Epithelial cell of esophagus (primary cell): ENCODE measurements around the gene CBFB.
A peak's percentile ranks its signal among the peaks of the same experiment; 100 is the strongest.

Experiments
- DNase-seq: peaks from one replicate; pipeline ENCODE4 v3.0.0; 2010; ENCODE audit warnings: low read depth
- H3K4me3 ChIP-seq: 2 replicates; pipeline ENCODE4 v1.5.1; 2011; ENCODE audit warnings: mild to moderate bottlenecking, low read length, control low read depth
- TF ChIP-seq, protein P1 (sequence below): IDR thresholded peaks from 2 replicates; pipeline ENCODE4 v1.5.1; 2011; ENCODE audit warnings: low read depth, mild to moderate bottlenecking, low read length, control low read depth, inconsistent platforms; ENCODE audit not compliant: insufficient read depth; ENCODE audit errors: missing control alignments

CBFB gene

DNA sequence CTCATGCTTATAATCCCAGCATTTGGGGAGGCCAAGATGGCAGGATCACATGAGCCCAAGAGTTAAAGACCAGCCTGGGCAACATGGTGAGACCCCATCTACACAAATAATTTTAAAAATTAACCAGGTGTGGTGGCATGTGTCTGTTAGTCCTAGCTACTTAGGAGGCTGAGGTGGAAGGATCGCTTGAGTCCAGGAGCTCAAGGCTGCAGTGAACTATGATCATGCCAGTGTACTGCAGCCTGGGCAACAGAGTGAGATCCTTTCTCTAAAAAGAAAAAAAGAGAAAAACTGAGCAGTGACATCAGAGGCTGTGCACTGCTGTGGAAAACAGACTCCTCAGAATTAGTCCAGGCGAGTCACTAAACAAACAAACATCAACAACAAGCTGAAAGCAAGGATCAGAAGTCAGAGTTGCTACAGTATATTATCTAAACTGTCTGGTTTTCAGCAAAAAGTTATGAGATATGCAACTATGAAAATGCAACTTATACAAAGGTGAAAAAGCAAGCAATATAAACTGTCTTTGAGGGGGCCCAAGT is 39.3 kb downstream of the CBFB start:
- H3K4me3 ChIP-seq, result no peak overlapping the region
- TF ChIP-seq, protein P1, sequence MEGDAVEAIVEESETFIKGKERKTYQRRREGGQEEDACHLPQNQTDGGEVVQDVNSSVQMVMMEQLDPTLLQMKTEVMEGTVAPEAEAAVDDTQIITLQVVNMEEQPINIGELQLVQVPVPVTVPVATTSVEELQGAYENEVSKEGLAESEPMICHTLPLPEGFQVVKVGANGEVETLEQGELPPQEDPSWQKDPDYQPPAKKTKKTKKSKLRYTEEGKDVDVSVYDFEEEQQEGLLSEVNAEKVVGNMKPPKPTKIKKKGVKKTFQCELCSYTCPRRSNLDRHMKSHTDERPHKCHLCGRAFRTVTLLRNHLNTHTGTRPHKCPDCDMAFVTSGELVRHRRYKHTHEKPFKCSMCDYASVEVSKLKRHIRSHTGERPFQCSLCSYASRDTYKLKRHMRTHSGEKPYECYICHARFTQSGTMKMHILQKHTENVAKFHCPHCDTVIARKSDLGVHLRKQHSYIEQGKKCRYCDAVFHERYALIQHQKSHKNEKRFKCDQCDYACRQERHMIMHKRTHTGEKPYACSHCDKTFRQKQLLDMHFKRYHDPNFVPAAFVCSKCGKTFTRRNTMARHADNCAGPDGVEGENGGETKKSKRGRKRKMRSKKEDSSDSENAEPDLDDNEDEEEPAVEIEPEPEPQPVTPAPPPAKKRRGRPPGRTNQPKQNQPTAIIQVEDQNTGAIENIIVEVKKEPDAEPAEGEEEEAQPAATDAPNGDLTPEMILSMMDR, result no peak
- peak; percentile 28 for DNase-seq

DNA sequence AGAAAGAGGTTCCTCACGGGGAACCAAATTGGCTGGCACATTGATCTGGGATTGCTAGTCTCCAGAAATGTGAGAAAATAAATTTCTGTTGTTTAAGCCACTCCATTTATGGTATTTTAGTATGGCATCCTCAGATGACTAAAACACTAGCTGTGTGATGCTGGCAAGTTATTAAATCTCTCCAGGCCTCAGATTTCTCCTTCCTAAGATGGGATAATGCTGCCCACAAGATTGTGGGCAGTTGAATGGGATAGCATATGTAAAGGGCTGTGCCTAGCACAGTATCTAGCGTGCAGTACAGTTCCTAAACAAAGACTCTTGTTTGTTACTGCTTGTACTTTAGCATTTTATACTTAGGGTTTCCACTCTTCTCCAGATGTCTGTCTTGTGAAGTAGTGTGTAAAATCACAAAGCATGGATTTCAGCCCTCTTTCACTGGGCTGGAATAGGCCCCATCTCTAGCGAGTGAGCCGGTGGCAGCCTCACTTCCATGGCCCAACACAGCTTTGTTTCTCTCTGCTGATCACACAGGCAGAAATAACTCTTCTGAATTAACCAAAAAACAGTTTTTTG is 42.6 kb downstream of the CBFB start:
- TF ChIP-seq, protein P1, result no peak

DNA sequence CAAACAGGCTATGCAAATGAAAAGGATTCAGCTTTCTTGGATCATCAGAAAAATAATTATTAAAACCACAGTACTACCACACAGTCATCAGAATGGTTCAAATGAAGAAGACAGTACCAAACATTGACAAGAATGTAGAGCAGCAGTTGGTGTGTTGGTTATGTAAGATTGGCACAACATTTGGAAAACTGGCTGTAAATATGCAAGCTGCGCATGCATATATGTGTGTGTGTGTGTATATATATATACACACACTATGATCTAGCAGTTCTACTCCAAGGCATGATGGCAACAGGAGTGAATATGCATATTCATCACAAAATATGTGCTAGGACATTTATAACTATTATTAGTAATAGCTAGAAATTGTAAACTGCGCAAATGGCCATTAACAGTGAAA is 46.4 kb downstream of the CBFB start:
- H3K4me3 ChIP-seq, result no peak overlapping the region
- DNase-seq, result no peak
- TF ChIP-seq, protein P1, result no peak

More for the DNA sequence above, 42.6 kb downstream of the CBFB start:
- H3K4me3 ChIP-seq, result no peak overlapping the region
- DNase-seq, result no peak

DNA sequence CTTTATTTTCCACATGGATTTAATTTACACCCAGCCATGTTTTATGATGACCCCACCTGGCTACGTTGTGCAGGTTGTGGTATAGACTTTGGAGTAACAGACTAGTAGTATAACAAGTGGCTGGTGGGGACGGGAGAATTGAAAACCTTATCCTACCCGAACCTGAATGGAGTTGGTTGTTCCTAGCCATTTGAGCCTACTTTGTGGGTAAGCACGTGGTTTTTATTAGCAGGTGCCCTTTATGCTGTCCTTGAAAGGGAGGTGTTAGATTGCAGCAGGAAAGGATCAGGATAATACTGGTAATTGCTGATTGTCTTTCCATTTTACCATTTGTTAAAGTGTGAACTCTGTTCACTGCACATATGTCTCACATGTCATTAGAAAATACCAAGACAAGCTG is 48.9 kb downstream of the CBFB start:
- no peak for DNase-seq
- TF ChIP-seq, protein P1, result no peak
- H3K4me3 ChIP-seq, result no peak overlapping the region

DNA sequence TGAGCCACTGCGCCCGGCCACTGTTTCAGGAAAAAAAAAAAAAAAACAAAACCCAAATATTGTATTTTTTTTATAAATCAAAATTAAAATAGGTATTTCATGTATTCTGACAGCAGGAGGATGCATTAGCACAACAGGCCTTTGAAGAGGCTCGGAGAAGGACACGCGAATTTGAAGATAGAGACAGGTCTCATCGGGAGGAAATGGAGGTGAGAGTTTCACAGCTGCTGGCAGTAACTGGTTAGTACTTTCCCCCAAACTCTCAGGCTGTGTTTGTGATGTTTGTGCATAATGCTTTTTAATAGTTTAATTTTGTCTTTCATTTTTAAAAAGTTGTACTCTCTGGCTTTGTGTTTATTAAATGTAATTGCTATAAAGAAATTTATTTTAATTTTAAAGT is 53.2 kb downstream of the CBFB start:
- no peak overlapping the region for H3K4me3 ChIP-seq
- TF ChIP-seq, protein P1, result no peak
- no peak for DNase-seq

DNA sequence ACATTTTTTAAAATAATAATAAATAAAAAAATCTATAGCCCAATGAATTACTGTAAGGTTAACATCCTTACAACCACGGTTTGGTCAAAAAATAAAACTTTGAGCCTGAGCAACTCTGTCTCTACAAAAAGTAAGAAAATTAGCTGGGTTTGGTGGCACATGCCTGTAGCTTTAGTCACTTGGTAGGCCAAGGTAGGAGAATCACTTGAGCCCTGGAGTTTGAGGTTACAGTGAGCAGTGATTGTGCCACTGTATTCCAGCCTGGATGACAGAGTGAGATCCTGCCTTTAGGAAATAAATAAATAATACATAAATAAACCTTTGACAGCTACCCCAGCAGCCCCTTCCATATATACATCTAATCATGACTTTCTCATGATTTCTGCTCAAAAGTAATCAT is 53.9 kb downstream of the CBFB start:
- no peak for DNase-seq
- TF ChIP-seq, protein P1, result no peak
- H3K4me3 ChIP-seq, result no peak overlapping the region
